Measurements from ENCODE around the gene CLCN7. TPM values are rescaled to one million over a fixed set of nuclear protein-coding genes. Genes with fewer than 3 reads are reported as not detected.

CLCN7 gene
- total RNA-seq, 4 donors from 2014 or later = 24.8 to 45.8 (median 38.4) TPM

DNA sequence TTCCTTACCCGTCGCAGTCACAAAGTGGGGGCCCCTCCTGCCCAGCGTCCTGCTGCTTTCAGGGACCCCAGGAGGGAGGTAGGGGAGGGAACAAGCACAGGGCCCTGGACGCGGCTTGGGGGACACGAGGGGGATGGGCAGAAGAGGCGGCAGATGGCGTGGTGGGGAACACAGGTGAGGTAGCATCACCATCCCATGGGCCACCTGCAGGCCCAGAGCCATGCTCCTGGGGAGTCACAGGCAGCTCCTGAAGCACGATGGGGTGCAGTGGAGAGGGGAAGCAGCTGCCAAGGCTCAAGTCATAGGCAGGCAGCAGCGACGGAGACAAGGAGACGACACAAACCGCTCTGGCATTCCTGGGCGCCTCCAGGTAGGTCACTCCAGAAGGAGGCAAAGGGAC, 71.1 kb downstream of the CLCN7 start:
- Histone ChIP-seq H3K27ac (no peak overlapping the region), H3K4me3 (no peak overlapping the region), H3K27me3 (no peaks in the 10 kb centered on the region), H3K9me3 (no peaks in the 10 kb centered on the region), H3K4me1 (peaks cover 5 to 11% of the 10 kb centered on the region in 2 donors), H3K36me3 (peaks cover 0 to 39% of the 10 kb centered on the region in 2 donors)
- in situ Hi-C loops (cut with MboI; ENCODE audit: low sequenced_read_pairs in 4 of 4) = no loop called here
- intact Hi-C loops (cut with DNase I; ENCODE audit: low total_unique reads) = no loop called here
- TF ChIP-seq, protein P1, sequence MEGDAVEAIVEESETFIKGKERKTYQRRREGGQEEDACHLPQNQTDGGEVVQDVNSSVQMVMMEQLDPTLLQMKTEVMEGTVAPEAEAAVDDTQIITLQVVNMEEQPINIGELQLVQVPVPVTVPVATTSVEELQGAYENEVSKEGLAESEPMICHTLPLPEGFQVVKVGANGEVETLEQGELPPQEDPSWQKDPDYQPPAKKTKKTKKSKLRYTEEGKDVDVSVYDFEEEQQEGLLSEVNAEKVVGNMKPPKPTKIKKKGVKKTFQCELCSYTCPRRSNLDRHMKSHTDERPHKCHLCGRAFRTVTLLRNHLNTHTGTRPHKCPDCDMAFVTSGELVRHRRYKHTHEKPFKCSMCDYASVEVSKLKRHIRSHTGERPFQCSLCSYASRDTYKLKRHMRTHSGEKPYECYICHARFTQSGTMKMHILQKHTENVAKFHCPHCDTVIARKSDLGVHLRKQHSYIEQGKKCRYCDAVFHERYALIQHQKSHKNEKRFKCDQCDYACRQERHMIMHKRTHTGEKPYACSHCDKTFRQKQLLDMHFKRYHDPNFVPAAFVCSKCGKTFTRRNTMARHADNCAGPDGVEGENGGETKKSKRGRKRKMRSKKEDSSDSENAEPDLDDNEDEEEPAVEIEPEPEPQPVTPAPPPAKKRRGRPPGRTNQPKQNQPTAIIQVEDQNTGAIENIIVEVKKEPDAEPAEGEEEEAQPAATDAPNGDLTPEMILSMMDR (IDR thresholded peaks at IDR 0.05 in 4 of 5, conservative IDR thresholded peaks at IDR 0.05 in 1 of 5) = no peak
- TF ChIP-seq POLR2A (IDR thresholded peaks at IDR 0.05) = no peak
- ATAC-seq (no peak), DNase-seq (no peak)

GRCh38 chr16:1403036-1403435, 71.8 kb downstream of the CLCN7 start:
- H3K36me3 ChIP-seq = peaks cover 0 to 40% of the 10 kb centered on the region in 2 donors
- DNase-seq = no peak
- no peak for ATAC-seq
- intact Hi-C loops (cut with DNase I; ENCODE audit: low total_unique reads) = no loop called here
- H3K27me3 ChIP-seq = no peaks in the 10 kb centered on the region
- no peak overlapping the region for H3K27ac ChIP-seq
- peaks cover 0 to 4% of the 10 kb centered on the region in 2 donors for H3K4me1 ChIP-seq
- H3K9me3 ChIP-seq = no peaks in the 10 kb centered on the region
- no peak overlapping the region for H3K4me3 ChIP-seq
- TF ChIP-seq POLR2A (IDR thresholded peaks at IDR 0.05) = no peak
- TF ChIP-seq, protein P1 (IDR thresholded peaks at IDR 0.05 in 4 of 5, conservative IDR thresholded peaks at IDR 0.05 in 1 of 5) = no peak
- in situ Hi-C loops (cut with MboI; ENCODE audit: low sequenced_read_pairs in 4 of 4) = no loop called here

DNA sequence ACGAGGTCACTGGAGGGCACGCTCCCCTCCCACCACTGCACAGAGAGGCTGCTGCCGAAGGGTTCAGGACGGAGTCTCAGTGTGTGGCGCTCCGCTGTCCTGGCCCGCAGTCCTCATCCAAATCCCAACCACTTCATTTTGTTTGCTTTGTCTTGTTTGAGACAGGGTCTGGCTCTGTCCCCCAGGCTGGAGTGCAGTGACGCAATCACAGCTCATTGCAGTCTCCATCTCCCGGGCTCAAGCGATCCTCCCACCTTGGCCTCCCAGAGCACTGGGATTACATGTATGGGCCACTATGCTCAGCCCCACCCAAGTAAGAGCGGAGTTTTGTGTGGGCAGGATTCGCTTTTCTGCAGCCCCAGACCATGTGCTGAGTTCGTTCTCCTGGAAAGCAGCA, 73.1 kb downstream of the CLCN7 start:
- intact Hi-C loops (cut with DNase I; ENCODE audit: low total_unique reads) (no loop called here), in situ Hi-C loops (cut with MboI; ENCODE audit: low sequenced_read_pairs in 4 of 4) (no loop called here)
- Histone ChIP-seq H3K27ac (no peak overlapping the region), H3K9me3 (no peaks in the 10 kb centered on the region), H3K27me3 (no peaks in the 10 kb centered on the region), H3K4me1 (no peaks in the 10 kb centered on the region), H3K36me3 (peaks cover 0 to 40% of the 10 kb centered on the region in 2 donors), H3K4me3 (no peak overlapping the region)
- ATAC-seq (no peak), DNase-seq (no peak)
- TF ChIP-seq POLR2A (IDR thresholded peaks at IDR 0.05) = no peak
- TF ChIP-seq, protein P1 (IDR thresholded peaks at IDR 0.05 in 4 of 5, conservative IDR thresholded peaks at IDR 0.05 in 1 of 5) = no peak

DNA sequence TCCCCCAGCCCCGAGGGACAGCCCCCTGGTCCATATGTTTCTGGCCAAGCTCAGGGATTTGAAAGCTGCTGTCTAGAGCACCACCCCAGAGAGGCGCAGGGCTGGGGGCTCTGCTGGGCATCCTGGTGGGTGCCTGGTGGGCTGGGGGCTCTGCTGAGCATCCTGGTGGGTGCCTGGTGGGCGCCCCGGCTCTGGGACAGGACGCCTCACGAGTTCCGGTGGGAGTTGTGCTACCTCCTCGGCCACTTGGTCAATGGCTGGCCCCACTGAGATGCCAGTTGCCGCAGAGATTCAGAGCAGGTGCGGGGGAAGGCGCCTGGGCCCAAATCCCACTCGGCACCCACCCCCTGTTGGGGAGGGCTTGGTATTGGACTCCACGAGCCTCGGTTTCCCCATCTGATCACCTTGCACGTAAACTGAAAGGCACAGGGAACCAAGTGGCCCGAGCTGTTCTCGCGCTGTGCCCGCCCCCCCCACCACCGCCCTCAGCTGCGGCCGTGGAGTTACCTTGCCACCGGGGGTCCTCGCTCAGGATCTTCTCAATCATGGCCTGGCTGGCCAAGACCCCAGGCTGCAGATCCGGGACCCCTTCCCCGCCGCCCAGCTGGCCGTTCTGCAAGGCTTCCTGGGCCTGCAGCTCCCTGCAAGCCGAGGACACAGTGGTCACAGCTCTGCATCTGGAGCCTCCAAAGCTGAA, 73.6 kb downstream of the CLCN7 start:
- Histone ChIP-seq H3K27ac (no peak overlapping the region), H3K4me1 (no peaks in the 10 kb centered on the region), H3K9me3 (no peaks in the 10 kb centered on the region), H3K36me3 (peaks cover 0 to 38% of the 10 kb centered on the region in 2 donors), H3K4me3 (no peak overlapping the region), H3K27me3 (no peaks in the 10 kb centered on the region)
- TF ChIP-seq POLR2A (IDR thresholded peaks at IDR 0.05) = no peak
- ATAC-seq (no peak), DNase-seq (no peak)
- in situ Hi-C loops (cut with MboI; ENCODE audit: low sequenced_read_pairs in 4 of 4) = no loop called here
- intact Hi-C loops (cut with DNase I; ENCODE audit: low total_unique reads) = no loop called here

- DNase-seq (no peak), ATAC-seq (no peak)
- intact Hi-C loops (cut with DNase I; ENCODE audit: low total_unique reads) = no loop called here
- Histone ChIP-seq H3K4me1 (no peaks in the 10 kb centered on the region), H3K4me3 (no peak overlapping the region), H3K27me3 (no peaks in the 10 kb centered on the region), H3K36me3 (peaks cover 0 to 42% of the 10 kb centered on the region in 2 donors), H3K27ac (no peak overlapping the region), H3K9me3 (no peaks in the 10 kb centered on the region)
- TF ChIP-seq POLR2A (IDR thresholded peaks at IDR 0.05) = no peak
- TF ChIP-seq, protein P1 (IDR thresholded peaks at IDR 0.05 in 4 of 5, conservative IDR thresholded peaks at IDR 0.05 in 1 of 5) = no peak
- in situ Hi-C loops (cut with MboI; ENCODE audit: low sequenced_read_pairs in 4 of 4) = no loop called here
These were observed 75.8 kb downstream of the CLCN7 start for GRCh38 chr16:1398826-1399581.
